Inferior parietal cortex (tissue), 1 donor: ENCODE measurements around the gene ERVW-1.

Experiments
- DNase-seq: peaks from one replicate; pipeline ENCODE4 v3.0.0-alpha.2; 2016; ENCODE audit errors: extremely low spot score

ERVW-1 gene

GRCh38 chr7:92423710-92424131, 54.0 kb downstream of the ERVW-1 start:
- no peak for DNase-seq

GRCh38 chr7:92422926-92423325, 54.8 kb downstream of the ERVW-1 start:
- DNase-seq = no peak

DNA sequence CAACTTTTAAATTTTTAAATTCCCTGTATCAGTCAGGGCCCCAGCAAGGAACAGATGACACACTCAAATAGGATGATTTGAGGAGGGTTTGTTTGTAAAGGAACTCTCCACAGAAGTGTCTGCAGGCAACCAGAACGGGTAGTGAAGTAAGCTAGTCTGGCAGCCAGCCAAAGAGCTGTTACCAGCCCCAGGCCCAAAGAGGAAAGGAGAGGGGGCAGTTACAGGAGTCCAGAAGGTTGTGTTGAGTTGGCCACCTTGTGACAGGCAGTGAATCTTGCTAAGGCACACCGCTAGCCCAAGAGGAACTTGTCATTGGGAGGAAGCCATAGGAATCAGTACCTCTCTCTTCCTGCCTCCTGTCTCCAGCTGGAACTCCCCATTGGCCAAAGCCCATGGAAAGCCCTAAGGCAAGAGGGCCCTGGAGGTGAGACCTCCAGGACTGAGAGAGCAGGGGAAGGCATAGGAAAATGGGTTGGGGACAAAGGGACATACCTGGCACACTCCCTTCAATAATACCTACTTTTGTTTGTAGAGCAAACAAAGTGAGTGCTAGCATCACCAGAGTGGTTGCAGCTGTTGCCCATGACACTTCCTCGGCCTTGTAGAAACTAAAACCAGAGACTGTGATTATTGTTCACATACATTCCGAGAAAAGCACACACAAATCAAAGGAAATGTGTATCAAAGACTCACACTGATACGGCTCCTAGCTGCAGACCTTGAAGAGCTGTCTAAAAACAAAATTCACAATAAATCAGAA, 55.9 kb downstream of the ERVW-1 start:
- DNase-seq = no peak
